Retinal pigment epithelial cell (primary cell): ENCODE data around the gene GFI1B.
"Not testable (repeated sequence)": the region's sequence is repeated elsewhere in the genome, so short reads cannot be mapped to it uniquely, and the experiment has no call there.

ENCODE experiments used
- DNase-seq: peaks from one replicate; pipeline ENCODE4 v3.0.0-alpha.2; 2010; ENCODE audit warnings: low read depth
- H3K4me3 ChIP-seq: 2 replicates; pipeline ENCODE4 v1.5.1; 2011; ENCODE audit warnings: mild to moderate bottlenecking, low read length, control low read depth, moderate library complexity
- TF ChIP-seq, protein P1 (sequence below): conservative IDR thresholded peaks from 2 replicates; pipeline ENCODE4 v1.5.1; 2011; ENCODE audit warnings: low read depth, low read length, control low read depth, inconsistent platforms

GFI1B gene

DNA sequence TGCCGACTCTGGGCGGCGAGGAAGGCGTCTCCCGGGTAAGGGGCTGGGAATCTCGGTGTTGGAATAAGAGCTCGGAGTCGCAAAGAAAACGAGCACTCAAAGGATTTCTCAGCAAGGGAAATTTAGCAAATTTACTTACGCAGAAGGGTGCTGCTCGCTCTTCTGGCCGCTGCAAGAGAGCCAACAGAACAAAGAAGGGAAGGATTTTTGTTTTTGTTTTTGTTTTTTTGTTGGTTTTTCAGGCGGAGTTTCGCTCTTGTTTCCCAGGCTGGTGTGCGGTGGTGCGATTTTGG, 52.6 kb downstream of the GFI1B start:
- TF ChIP-seq, protein P1, sequence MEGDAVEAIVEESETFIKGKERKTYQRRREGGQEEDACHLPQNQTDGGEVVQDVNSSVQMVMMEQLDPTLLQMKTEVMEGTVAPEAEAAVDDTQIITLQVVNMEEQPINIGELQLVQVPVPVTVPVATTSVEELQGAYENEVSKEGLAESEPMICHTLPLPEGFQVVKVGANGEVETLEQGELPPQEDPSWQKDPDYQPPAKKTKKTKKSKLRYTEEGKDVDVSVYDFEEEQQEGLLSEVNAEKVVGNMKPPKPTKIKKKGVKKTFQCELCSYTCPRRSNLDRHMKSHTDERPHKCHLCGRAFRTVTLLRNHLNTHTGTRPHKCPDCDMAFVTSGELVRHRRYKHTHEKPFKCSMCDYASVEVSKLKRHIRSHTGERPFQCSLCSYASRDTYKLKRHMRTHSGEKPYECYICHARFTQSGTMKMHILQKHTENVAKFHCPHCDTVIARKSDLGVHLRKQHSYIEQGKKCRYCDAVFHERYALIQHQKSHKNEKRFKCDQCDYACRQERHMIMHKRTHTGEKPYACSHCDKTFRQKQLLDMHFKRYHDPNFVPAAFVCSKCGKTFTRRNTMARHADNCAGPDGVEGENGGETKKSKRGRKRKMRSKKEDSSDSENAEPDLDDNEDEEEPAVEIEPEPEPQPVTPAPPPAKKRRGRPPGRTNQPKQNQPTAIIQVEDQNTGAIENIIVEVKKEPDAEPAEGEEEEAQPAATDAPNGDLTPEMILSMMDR: no peak
- H3K4me3 ChIP-seq: peak overlapping the region; percentile 71
- no peak for DNase-seq

- DNase-seq: no peak
- TF ChIP-seq, protein P1: no peak
- peak overlapping the region; percentile 71 for H3K4me3 ChIP-seq
Observed at GRCh38 chr9:133031496-133031911, 53.0 kb downstream of the GFI1B start.

DNA sequence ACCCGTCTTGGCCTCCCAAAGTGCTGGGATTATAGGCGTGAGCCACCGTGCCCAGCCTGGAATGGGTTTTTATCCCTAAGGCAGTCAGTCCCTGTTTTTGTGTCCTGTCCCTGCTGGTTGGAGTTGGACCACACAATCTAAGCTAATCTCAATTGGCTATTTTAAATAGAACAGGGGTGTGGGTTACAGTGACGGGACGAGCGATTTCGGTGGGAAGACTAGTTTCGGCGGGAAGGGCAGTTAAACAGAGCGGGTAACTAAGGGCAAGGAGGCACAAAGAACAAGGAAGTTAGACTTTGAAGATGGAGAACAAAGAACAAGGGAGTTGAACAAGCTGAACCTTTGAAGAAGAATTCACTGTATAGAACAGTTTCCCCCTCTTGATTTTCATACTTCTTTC, 53.7 kb downstream of the GFI1B start:
- no peak overlapping the region for H3K4me3 ChIP-seq
- no peak for DNase-seq
- TF ChIP-seq, protein P1: no peak

DNA sequence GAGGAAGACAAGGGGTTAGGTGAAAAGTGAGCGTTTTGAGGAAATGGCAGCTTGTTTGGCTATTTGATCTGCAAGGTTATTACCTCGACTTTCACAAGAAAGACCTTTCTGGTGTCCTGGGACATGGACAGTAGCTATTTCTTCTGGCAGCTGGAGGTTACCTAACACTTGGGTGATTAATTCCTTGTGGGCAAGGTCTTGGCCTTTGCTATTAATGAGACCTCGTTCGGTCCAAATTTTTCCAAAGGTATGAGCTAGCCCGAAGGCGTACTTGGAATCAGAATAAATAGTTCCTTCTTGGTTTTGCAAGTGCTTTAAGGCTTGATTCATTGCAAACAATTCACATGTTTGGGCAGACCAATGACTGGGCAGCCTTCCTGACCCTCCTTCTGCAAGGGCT, 57.2 kb downstream of the GFI1B start:
- no peak overlapping the region for H3K4me3 ChIP-seq
- TF ChIP-seq, protein P1: no peak
- DNase-seq: no peak

GRCh38 chr9:133037775-133038515, 59.5 kb downstream of the GFI1B start:
- no peak overlapping the region for H3K4me3 ChIP-seq
- TF ChIP-seq, protein P1: no peak
- no peak for DNase-seq

DNA sequence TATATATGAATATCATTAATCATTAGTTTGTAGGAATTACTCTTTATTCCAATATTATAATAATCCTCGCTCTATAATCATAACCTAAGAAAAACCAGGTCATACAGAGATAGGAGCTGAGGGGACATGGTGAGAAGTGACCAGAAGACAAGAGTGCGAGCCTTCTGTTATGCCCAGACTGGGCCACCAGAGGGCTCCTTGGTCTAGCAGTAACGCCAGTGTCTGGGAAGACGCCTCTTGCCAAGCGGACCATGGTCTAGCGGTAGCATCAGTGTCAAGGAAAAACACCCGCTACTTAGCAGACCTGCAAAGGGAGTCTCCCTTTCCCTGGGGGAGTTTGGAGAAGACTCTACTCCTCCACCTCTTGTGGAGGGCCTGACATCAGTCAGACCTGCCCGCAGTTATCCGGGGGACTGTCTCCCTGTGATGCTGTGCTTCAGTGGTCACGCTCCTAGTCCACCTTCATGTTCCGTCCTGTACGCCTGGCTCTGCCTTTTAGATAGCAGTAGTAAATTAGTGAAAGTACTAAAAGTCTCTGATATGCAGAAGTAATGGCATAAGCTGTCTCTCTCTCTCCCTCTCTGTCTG, 62.5 kb downstream of the GFI1B start:
- H3K4me3 ChIP-seq, DNase-seq: not testable (repeated sequence)
- TF ChIP-seq, protein P1: peak; percentile 70
